DND-41 (cell line): ENCODE data around the gene THSD4.

ENCODE experiments used
- CTCF ChIP-seq: IDR thresholded peaks from 2 replicates; pipeline ENCODE4 v1.5.1; 2012; ENCODE audit warnings: borderline replicate concordance, low read length, moderate library complexity, mild to moderate bottlenecking; ENCODE audit not compliant: poor library complexity, severe bottlenecking; ENCODE audit errors: extremely low read depth
- EZH2 ChIP-seq: IDR thresholded peaks from 3 replicates; pipeline ENCODE4 v1.6.1; 2012; ENCODE audit warnings: borderline replicate concordance, low read depth, mild to moderate bottlenecking, moderate library complexity, low read length, inconsistent platforms; ENCODE audit not compliant: severe bottlenecking

- no peak for TF ChIP-seq CTCF
- no peak for TF ChIP-seq EZH2
These were observed 264.6 kb downstream of the THSD4 start for GRCh38 chr15:71379893-71380292.
